ENCODE results near the gene EGFL8. TPM values are rescaled to one million over a fixed set of nuclear protein-coding genes. Genes with fewer than 3 reads are reported as not detected.

The EGFL8 gene
- total and polyA plus RNA-seq, 2 of the 8 experiments (the other 6 are each of a cell fraction or from before 2014, with no cell fraction given): 5.0 to 9.2 TPM

GRCh38 chr6:32194825-32195651, 30.6 kb downstream of the EGFL8 start (continued):
- TF ChIP-seq CTCF (IDR thresholded peaks at IDR 0.05; ENCODE audit: control extremely low read depth in 1 of 3, insufficient read depth in 1 of 3, low read depth in 1 of 3, low read length in 3 of 3) (peak in 2 of 3 experiments; percentile 57 to 67; a peak in 3 of 4 replicates), NANOG (IDR thresholded peaks at IDR 0.05; ENCODE audit: insufficient read depth, low read depth, low read length, poor library complexity, severe bottlenecking) (no peak), POU5F1 (IDR thresholded peaks at IDR 0.05; ENCODE audit: low read depth, low read length) (no peak), CREB1 (IDR thresholded peaks at IDR 0.05) (no peak), SAP30 (IDR thresholded peaks at IDR 0.05; ENCODE audit: insufficient read depth, insufficient replicate concordance, low read length) (no peak), POLR2AphosphoS5 (IDR thresholded peaks at IDR 0.05; ENCODE audit: low read depth, low read length) (peak; percentile 78), USF2 (IDR thresholded peaks at IDR 0.05; ENCODE audit: low read length) (no peak), RAD21 (IDR thresholded peaks at IDR 0.05 in 1 of 2, conservative IDR thresholded peaks at IDR 0.05 in 1 of 2; ENCODE audit: low read depth in 2 of 2, low read length in 2 of 2) (peak in 1 of 2 experiments; percentile 41; a peak in 2 of 4 replicates), ZNF274 (IDR thresholded peaks at IDR 0.05; ENCODE audit: borderline replicate concordance, extremely low read depth, low read length) (no peak), CTBP2 (IDR thresholded peaks at IDR 0.05; ENCODE audit: borderline replicate concordance, insufficient read depth, insufficient read length, low read length) (no peak), RFX5 (IDR thresholded peaks at IDR 0.05; ENCODE audit: borderline replicate concordance, low read depth, low read length) (no peak), EGR1 (IDR thresholded peaks at IDR 0.05; ENCODE audit: borderline replicate concordance, low read depth, low read length) (no peak), HDAC2 (IDR thresholded peaks at IDR 0.05; ENCODE audit: borderline replicate concordance in 1 of 2, low read depth in 2 of 2, low read length in 2 of 2) (no peak), JUND (IDR thresholded peaks at IDR 0.05; ENCODE audit: low read length) (no peak), TEAD4 (IDR thresholded peaks at IDR 0.05; ENCODE audit: low read depth, low read length) (peak; percentile 72), GTF2F1 (IDR thresholded peaks at IDR 0.05; ENCODE audit: borderline replicate concordance, low read depth, low read length) (no peak), CBX8 (IDR thresholded peaks at IDR 0.05; ENCODE audit: borderline replicate concordance, low read depth, low read length) (no peak), SP1 (IDR thresholded peaks at IDR 0.05; ENCODE audit: low read depth, low read length) (peak; percentile 42; the same call in 1 of the 2 replicates), CHD1 (IDR thresholded peaks at IDR 0.05; ENCODE audit: low read depth, low read length) (0 out of 2 replicates have a peak, but pooled peaks have one; percentile 19)

All from H1 (cell line).